Lung (tissue), 12 donors: ENCODE data around the gene VDR. TPM values are rescaled to one million over a fixed set of nuclear protein-coding genes. Genes with fewer than 3 reads are reported as not detected.

Experiments
- ATAC-seq: fragments of 200-7000 bp; cut with Tn5 transposase; one replicate; pipeline ENCODE4 v1.9.1; 2020; ENCODE audit warnings: moderate number of reproducible peaks; ENCODE audit not compliant: insufficient read depth, low FRiP score
- DNase-seq, 3 donors: peaks; one replicate each; pipeline ENCODE4 v3.0.0-alpha.2; 2013 to 2017
- H3K27ac ChIP-seq, 2 donors: one replicate each; pipeline ENCODE4 v1.5.1; 2013; ENCODE audit warnings: mild to moderate bottlenecking in 2 of 2, moderate library complexity in 2 of 2, control low read depth in 1 of 2, inconsistent platforms in 1 of 2, low read depth in 1 of 2, low read length in 1 of 2
- H3K27me3 ChIP-seq, 3 donors: one replicate each; pipeline ENCODE4 v1.5.1; 2013; ENCODE audit warnings: low read length in 2 of 3; ENCODE audit not compliant: control insufficient read depth in 3 of 3, insufficient read depth in 3 of 3
- H3K36me3 ChIP-seq, 4 donors: one replicate each; pipeline ENCODE4 v1.5.1; 2013; ENCODE audit warnings: low read length in 4 of 4, mild to moderate bottlenecking in 1 of 4, moderate library complexity in 1 of 4; ENCODE audit not compliant: control insufficient read depth in 4 of 4, insufficient read depth in 4 of 4
- H3K4me1 ChIP-seq, 5 donors: one replicate each; pipeline ENCODE4 v1.5.1; 2013; ENCODE audit warnings: low read length in 5 of 5, mild to moderate bottlenecking in 2 of 5, moderate library complexity in 1 of 5; ENCODE audit not compliant: control insufficient read depth in 5 of 5, insufficient read depth in 5 of 5
- H3K4me3 ChIP-seq: one replicate; pipeline ENCODE4 v1.5.1; 2013; ENCODE audit warnings: mild to moderate bottlenecking, control low read depth, moderate library complexity
- H3K9ac ChIP-seq, 2 donors: one replicate each; pipeline ENCODE4 v1.5.1; 2013; ENCODE audit warnings: low read length in 2 of 2, control low read depth in 1 of 2; ENCODE audit not compliant: insufficient read depth in 1 of 2
- H3K9me3 ChIP-seq, 4 donors: one replicate each; pipeline ENCODE4 v1.5.1; 2013; ENCODE audit warnings: low read length in 3 of 4, mild to moderate bottlenecking in 1 of 4, moderate library complexity in 1 of 4; ENCODE audit not compliant: control insufficient read depth in 4 of 4, insufficient read depth in 3 of 4
- CTCF ChIP-seq: IDR thresholded peaks from 2 replicates; pipeline ENCODE4 v1.5.1; 2012; ENCODE audit warnings: mild to moderate bottlenecking; ENCODE audit errors: control extremely low read depth, extremely low read depth
- WGBS, 2 donors: extraction: QIAGEN DNeasy Blood & Tissue Kit; methylation state at CpG; one replicate each; pipeline ENCODE4 v1.1.7; 2013; 5-methylcytosine and 5-hydroxymethylcytosine counted together
- polyA plus RNA-seq, 2 donors: library from polyadenylated mRNA; stranded (reverse); fragments of 200-250 nt; gene quantifications; one replicate each; pipeline ENCODE4 v1.2.1, GENCODE V29; 2013
- total RNA-seq, 2 donors: library from RNA; depleted of rRNA in 1 of 2; stranded (reverse); fragments of >200 nt in 1 of 2; gene quantifications; one replicate each; pipeline ENCODE4 v1.2.1, GENCODE V29; 2014 to 2021
- donor health status: control.
- donor health status: control.
- donor health status: Bipolar disorder and iron deficiency.
- donor health status: healthy.
- donor health status: DM: yes; HTN: yes; CAD: no.

The VDR gene
- total and polyA plus RNA-seq, 4 donors: 4.4 to 27.4 (median 14.3) TPM

- no peak for TF ChIP-seq CTCF
- H3K27me3 ChIP-seq: no peaks in the 10 kb centered on the region
- peaks cover 0 to 21% (median 7%) of the 10 kb centered on the region in 5 donors for H3K4me1 ChIP-seq
- H3K9me3 ChIP-seq: peaks cover 0 to 2% (median 0%) of the 10 kb centered on the region in 4 donors
- H3K36me3 ChIP-seq: peaks cover 0 to 10% (median 0%) of the 10 kb centered on the region in 4 donors
- DNase-seq: peak; percentile 28 to 90 (median 88)
- H3K27ac ChIP-seq: no peak overlapping the region
- WGBS, 2 donors: 77 to 79% methylated on average over 2 of the region's 2 CpGs
- no peak for ATAC-seq
- no peak overlapping the region for H3K4me3 ChIP-seq
- no peak overlapping the region for H3K9ac ChIP-seq
These were observed 63.3 kb downstream of the VDR start for GRCh38 chr12:47841501-47841900.

- H3K4me1 ChIP-seq: peaks cover 0 to 26% (median 7%) of the 10 kb centered on the region in 5 donors
- peaks cover 0 to 2% (median 0%) of the 10 kb centered on the region in 4 donors for H3K9me3 ChIP-seq
- H3K27ac ChIP-seq: no peak overlapping the region
- H3K4me3 ChIP-seq: no peak overlapping the region
- peaks cover 0 to 5% (median 0%) of the 10 kb centered on the region in 4 donors for H3K36me3 ChIP-seq
- no peaks in the 10 kb centered on the region for H3K27me3 ChIP-seq
- TF ChIP-seq CTCF: no peak
- 96 to 100% methylated on average over 1 of the region's 1 CpG for WGBS, 2 donors
- no peak for DNase-seq
- H3K9ac ChIP-seq: no peak overlapping the region
- ATAC-seq: no peak
These were observed 64.2 kb downstream of the VDR start for GRCh38 chr12:47840571-47840970.

- peaks cover 0 to 29% (median 6%) of the 10 kb centered on the region in 5 donors for H3K4me1 ChIP-seq
- no peak overlapping the region for H3K9ac ChIP-seq
- 86 to 93% methylated on average over 8 of the region's 8 CpGs for WGBS, 2 donors
- H3K9me3 ChIP-seq: no peaks in the 10 kb centered on the region
- DNase-seq (no peak), ATAC-seq (no peak)
- no peak overlapping the region for H3K27ac ChIP-seq
- peaks cover 0 to 4% (median 0%) of the 10 kb centered on the region in 4 donors for H3K36me3 ChIP-seq
- no peak overlapping the region for H3K4me3 ChIP-seq
- no peak for TF ChIP-seq CTCF
- no peaks in the 10 kb centered on the region for H3K27me3 ChIP-seq
These were observed 65.4 kb downstream of the VDR start for GRCh38 chr12:47839214-47839876.
